Activated T-helper 17 cell treated with anti-CD3 and anti-CD28 coated beads, Interleukin-2, amount 50 U/mL, for 72 hours (primary cell): Measurements from ENCODE around the gene CD38. TPM values are rescaled to one million over a fixed set of nuclear protein-coding genes. Genes with fewer than 3 reads are reported as not detected.
"Not testable (repeated sequence)": the region's sequence is repeated elsewhere in the genome, so short reads cannot be mapped to it uniquely, and the experiment has no call there.

Experiments used
- ATAC-seq: fragments of 150-1000 bp; cut with Tn5 transposase; replicated peaks from 2 replicates; pipeline ENCODE4 v1.10.0; 2021; ENCODE audit warnings: mild to moderate bottlenecking, moderate library complexity
- H3K27ac Mint-ChIP-seq: one replicate; pipeline ENCODE4 v1.8.0; 2022; ENCODE audit warnings: mixed read lengths
- H3K27me3 Mint-ChIP-seq: one replicate; pipeline ENCODE4 v1.8.0; 2022; ENCODE audit warnings: mixed read lengths
- H3K36me3 Mint-ChIP-seq: one replicate; pipeline ENCODE4 v1.8.0; 2022; ENCODE audit warnings: low read depth, mild to moderate bottlenecking, mixed read lengths
- H3K4me1 Mint-ChIP-seq: one replicate; pipeline ENCODE4 v1.8.0; 2022; ENCODE audit warnings: mixed read lengths
- H3K4me3 Mint-ChIP-seq: one replicate; pipeline ENCODE4 v1.8.0; 2022; ENCODE audit warnings: mild to moderate bottlenecking, mixed read lengths
- H3K9me3 Mint-ChIP-seq: one replicate; pipeline ENCODE4 v1.8.0; 2022; ENCODE audit warnings: mixed read lengths
- total RNA-seq, 2 donors: library from RNA; stranded (reverse); gene quantifications; one replicate each; pipeline ENCODE4 v1.2.3, GENCODE V29; 2022

Gene CD38
- total RNA-seq, 2 donors from 2014 or later: 3.0 to 3.9 TPM

DNA sequence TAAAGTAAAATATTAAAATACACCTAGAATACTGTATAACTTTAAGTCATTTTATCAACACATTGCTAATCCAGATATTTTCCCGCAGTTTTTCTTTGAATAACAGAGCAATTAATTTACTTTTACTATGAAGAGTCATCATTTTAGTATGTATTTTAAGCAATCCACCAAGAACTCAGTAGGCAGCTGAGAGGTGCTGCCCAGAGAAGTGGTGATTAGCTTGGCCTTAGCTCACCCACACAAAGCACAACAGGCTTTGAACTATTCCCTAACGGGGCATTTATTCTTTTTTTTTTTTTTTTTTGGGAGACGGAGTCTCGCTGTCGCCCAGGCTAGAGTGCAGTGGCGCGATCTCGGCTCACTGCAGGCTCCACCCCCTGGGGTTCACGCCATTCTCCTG, 74.4 kb downstream of the CD38 start:
- Mint-ChIP-seq H3K27me3 (peaks cover 3% of the 10 kb centered on the region), H3K27ac (no peak overlapping the region), H3K4me3 (no peak overlapping the region), H3K9me3 (no peaks in the 10 kb centered on the region), H3K36me3 (no peaks in the 10 kb centered on the region), H3K4me1 (no peaks in the 10 kb centered on the region)
- no peak for ATAC-seq

DNA sequence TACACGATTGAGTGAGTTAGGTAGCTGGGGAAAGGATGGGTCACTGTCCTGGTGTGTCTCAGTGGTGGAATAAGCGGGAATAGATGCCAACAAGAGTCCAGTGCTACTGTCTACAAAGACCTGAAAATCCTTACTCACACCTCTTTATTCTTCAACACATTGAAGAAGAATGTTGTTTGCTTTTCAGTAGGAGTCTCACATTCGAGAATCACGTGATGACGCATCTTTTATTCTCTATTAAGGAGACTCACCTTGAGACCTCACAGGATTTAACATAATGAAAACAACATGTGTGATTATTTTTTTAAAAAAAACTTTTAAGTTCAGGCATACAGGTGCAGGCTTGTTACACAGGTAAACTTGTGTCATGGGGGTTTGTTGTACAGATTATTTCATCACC, 75.2 kb downstream of the CD38 start:
- H3K9me3 Mint-ChIP-seq: no peaks in the 10 kb centered on the region
- H3K27me3 Mint-ChIP-seq: peaks cover 3% of the 10 kb centered on the region
- no peak for ATAC-seq
- H3K4me3 Mint-ChIP-seq: no peak overlapping the region
- no peak overlapping the region for H3K27ac Mint-ChIP-seq
- H3K4me1 Mint-ChIP-seq: no peaks in the 10 kb centered on the region
- H3K36me3 Mint-ChIP-seq: no peaks in the 10 kb centered on the region

DNA sequence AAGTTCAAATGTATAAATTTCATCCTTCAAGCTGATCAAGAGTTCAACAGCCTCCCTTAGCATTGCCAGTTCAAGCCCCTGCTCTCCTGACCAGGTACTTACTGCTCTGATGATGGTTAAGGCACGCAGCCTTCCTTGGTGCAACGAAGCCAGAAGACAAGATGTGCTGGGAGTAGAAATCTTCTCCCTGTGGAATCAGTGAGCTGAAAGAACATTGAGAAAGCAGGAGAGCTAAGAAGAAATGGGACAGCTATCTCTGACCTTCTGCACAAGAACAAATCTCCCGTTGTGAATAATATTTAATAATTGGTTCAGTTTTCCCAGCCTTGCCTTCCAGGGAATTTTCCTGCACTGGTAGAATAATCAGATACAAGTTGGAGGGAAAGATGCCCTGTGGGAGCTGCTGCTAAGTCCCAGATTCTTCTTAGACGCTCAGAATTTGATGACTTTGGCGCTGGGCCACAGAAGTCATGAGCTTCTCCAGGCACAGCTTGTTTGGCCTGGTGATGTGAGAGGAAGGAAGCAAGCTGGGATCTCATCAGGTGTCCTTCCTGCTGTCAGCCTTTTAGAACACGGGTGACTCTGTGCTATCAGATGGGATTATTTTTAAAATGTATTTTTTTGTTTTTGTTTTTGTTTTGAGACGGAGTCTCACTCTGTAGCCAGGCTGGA, 77.8 kb downstream of the CD38 start:
- Mint-ChIP-seq H3K36me3 (no peaks in the 10 kb centered on the region), H3K27ac (no peak overlapping the region), H3K4me1 (no peaks in the 10 kb centered on the region), H3K27me3 (peaks cover 9% of the 10 kb centered on the region), H3K4me3 (no peak overlapping the region), H3K9me3 (no peaks in the 10 kb centered on the region)
- ATAC-seq: no peak

DNA sequence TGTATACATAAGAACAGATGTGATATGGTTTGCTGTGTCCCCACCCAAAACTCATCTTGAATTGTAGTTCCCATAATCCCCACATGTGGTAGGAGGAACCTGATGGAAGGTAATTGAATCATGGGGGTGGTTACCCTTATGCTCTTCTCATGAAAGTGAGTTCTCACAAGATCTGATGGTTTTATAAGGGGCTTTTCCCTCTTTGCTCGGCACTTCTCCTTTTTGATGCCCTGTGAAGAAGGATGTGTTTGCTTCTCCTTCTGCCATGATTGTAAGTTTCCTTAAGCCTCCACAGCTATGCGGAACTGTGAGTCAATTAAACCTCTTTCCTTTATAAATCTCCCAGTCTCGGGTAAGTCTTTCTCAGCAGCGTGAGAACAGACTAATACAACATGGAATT, 83.1 kb downstream of the CD38 start:
- H3K27ac Mint-ChIP-seq, H3K4me1 Mint-ChIP-seq, H3K9me3 Mint-ChIP-seq, ATAC-seq, H3K27me3 Mint-ChIP-seq, H3K36me3 Mint-ChIP-seq, H3K4me3 Mint-ChIP-seq: not testable (repeated sequence)

DNA sequence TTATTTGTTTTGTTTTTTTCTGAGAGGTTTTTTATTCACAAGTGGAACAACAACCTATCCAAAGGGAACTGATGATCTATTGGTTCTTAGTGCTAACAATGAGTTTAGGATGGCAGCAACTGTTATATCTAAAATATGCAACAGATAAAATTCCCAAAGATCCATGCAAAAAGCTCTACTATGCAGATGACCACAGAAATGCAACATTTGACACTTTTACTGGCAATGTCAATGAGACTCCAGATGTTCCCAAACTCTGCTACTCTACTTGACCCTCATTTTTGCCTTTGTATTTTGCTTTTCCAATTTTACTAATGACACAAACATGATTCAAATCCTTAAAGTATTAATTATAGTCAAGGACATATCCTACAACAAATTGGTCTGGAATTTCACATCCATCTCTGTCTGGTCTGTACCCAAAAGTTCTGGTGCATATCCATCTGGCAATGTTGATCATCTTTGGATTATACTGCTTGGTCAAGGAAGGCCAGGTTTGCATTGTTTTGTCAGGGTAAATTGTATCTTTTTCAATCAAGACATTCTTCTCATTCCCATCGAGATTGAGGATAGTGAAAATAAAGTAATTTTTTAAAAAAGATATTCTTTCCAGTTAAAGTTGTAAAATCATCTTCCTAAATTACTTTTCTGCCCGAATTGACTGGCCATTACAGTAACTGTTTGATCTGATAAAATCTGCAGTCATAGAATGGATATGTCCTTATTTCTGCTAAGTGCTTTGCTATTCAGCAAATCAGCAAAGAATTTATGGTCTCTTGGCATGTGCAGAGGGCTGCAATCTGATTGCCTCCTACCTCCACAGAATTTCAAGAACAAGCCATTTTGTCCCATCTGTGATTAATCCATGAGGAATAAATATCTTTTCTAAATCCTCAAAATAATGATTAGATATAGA, 86.8 kb downstream of the CD38 start:
- H3K27ac Mint-ChIP-seq: no peak overlapping the region
- no peak for ATAC-seq
- no peaks in the 10 kb centered on the region for H3K36me3 Mint-ChIP-seq
- H3K9me3 Mint-ChIP-seq: no peaks in the 10 kb centered on the region
- H3K4me1 Mint-ChIP-seq: no peaks in the 10 kb centered on the region
- no peaks in the 10 kb centered on the region for H3K27me3 Mint-ChIP-seq
- H3K4me3 Mint-ChIP-seq: no peak overlapping the region

DNA sequence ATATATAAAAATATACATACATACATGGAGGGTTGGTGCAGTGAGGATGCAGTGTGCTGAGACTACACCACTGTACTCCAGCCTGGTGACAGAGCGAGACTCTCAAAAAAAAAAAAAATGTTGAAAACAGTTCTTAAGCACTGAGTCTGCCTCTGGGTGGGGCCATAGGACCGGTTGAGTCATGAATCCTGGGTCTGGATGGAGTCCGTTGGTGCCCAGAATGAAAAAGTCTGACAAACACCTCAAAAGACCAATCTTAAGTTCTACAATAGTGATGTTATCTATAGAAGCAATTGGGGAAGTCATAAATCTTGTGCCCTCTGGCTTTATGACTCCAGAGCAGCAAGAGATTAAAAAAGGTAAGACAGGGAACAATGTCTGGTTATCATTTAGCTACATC, 90.0 kb downstream of the CD38 start:
- peak; percentile 31 for ATAC-seq
- peaks cover 16% of the 10 kb centered on the region for H3K27me3 Mint-ChIP-seq
- no peak overlapping the region for H3K4me3 Mint-ChIP-seq
- H3K36me3 Mint-ChIP-seq: no peaks in the 10 kb centered on the region
- H3K4me1 Mint-ChIP-seq: no peaks in the 10 kb centered on the region
- H3K27ac Mint-ChIP-seq: no peak overlapping the region
- peaks cover 3% of the 10 kb centered on the region for H3K9me3 Mint-ChIP-seq

DNA sequence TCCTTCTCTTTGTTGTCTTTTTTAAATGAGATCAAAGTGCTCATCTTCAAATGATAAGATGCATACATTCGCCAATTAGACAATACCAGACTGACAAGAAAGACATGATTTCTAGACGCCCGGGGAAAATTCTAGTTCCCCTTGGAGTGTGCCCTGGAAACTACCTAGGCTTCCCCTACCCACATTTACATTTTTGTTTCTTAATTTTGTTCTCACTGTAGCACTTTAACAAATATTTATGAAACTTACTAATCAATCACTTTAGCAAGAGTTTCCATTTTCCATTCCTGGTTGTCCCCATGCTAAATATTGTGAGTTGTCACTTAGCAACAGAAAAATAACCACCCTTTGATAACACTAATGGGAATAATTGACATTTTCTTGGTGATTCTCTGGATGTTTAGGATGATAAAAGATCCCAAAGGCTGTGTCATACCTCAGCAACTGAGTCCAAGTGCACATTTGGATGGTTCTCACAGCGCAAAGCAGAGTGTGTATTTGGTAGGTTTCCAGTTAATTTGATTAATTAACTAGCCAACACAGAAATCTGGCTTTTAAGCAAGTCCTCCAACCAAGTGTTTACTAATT, 90.8 kb downstream of the CD38 start:
- Mint-ChIP-seq H3K27ac (no peak overlapping the region), H3K9me3 (peaks cover 3% of the 10 kb centered on the region), H3K36me3 (no peaks in the 10 kb centered on the region), H3K4me3 (no peak overlapping the region), H3K4me1 (no peaks in the 10 kb centered on the region), H3K27me3 (peaks cover 16% of the 10 kb centered on the region)
- ATAC-seq: no peak

DNA sequence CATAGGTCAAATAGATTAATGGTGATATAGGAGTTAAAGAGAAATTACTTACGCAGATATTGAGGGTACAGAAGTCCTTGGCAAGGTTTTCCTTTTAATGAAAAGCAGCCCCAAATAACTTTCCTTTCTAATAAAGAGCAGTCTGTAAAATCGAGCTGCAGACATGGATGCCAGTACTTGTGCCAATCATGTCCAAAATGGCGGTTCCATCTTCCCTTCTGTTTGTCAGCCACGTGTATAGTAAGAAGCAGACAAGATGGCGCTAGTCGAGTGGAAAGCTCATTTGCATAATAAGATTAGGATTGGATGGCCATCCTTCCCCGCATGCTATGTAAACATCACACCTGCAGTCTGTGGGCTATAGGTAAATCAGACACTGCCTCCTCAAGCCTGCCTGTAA, 92.0 kb downstream of the CD38 start:
- ATAC-seq: no peak
- Mint-ChIP-seq H3K4me3 (no peak overlapping the region), H3K36me3 (no peaks in the 10 kb centered on the region), H3K9me3 (peaks cover 3% of the 10 kb centered on the region), H3K27ac (no peak overlapping the region), H3K4me1 (no peaks in the 10 kb centered on the region), H3K27me3 (peaks cover 20% of the 10 kb centered on the region)

DNA sequence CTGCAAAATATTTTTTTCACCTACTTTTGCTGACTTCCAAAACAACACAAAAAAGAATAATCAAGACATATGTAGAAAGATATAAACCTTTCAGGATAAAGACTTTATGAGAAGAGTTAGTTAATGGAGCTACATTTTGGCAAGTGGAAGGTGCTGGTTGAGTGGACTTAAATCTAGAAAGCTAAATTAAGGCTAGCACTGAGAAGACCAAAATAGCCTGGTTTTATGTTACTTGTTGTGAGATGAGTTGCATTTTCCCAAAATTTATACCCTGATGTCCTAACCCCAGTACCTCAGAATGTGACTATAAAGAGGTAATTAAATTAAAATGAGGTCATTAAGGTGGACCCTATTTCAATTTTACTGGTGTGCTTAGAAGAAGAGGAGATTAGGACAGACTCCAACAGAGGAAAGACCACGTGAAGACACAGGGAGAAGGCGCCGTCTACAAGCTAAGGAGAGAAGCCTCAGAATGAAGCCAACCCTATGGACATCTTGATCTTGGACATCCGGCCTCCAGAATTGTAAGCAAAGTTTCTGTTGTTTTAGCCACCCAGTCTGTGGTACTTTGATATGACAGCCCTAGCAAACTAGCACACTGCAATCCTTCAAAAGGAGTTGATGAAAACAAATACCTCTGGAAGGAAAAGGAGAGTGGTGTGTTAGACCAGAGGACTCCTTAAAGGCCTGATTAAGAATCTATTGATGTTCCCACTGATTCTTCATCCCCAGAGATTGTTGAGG, 93.0 kb downstream of the CD38 start:
- no peak overlapping the region for H3K4me3 Mint-ChIP-seq

DNA sequence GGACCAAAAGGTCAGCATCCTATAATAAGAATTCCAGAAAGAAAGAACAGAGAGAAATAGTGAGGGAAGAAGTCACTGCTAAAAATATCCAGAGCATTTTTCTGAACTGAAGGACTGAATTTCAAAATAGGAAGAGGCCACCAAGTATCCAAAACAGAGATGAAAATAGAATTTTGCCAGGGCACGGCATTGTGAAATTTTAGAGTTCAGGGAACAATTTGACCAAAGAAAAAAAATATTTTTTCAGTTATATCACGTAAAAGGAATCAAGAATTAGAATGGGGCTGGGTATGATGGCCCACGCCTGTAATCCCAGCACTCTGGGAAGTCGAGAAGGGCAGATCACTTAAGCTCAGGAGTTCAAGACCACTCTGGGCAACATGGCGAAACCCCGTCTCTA, 95.0 kb downstream of the CD38 start:
- H3K36me3 Mint-ChIP-seq: no peaks in the 10 kb centered on the region
- no peak overlapping the region for H3K4me3 Mint-ChIP-seq
- no peak for ATAC-seq
- peaks cover 20% of the 10 kb centered on the region for H3K27me3 Mint-ChIP-seq
- H3K9me3 Mint-ChIP-seq: peaks cover 6% of the 10 kb centered on the region
- no peaks in the 10 kb centered on the region for H3K4me1 Mint-ChIP-seq
- H3K27ac Mint-ChIP-seq: no peak overlapping the region

More for the DNA sequence above, 93.0 kb downstream of the CD38 start:
- Mint-ChIP-seq H3K9me3 (peaks cover 3% of the 10 kb centered on the region), H3K27me3 (peaks cover 20% of the 10 kb centered on the region), H3K36me3 (no peaks in the 10 kb centered on the region), H3K27ac (no peak overlapping the region), H3K4me1 (no peaks in the 10 kb centered on the region)
- no peak for ATAC-seq

DNA sequence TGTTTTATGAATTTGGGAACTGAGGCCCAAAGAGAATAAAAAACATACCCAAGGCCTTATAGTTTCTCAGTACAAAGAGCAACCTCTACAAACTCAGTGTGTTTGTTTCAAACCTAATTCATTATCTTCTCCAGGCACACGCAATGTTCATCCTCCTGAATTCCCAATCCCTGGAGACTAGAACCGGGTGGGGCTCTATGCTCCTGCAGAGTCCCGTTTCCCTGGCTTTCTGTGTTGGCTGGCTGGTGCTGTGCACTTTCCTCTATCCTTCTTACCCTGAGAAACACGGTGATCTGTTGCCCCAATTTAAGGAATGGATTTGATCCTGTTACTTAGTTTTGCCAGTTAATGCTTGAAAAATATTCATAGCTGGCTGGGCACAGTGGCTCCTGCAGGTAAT, 96.5 kb downstream of the CD38 start:
- peaks cover 20% of the 10 kb centered on the region for H3K27me3 Mint-ChIP-seq
- no peaks in the 10 kb centered on the region for H3K36me3 Mint-ChIP-seq
- peaks cover 9% of the 10 kb centered on the region for H3K9me3 Mint-ChIP-seq
- no peak overlapping the region for H3K4me3 Mint-ChIP-seq
- H3K4me1 Mint-ChIP-seq: no peaks in the 10 kb centered on the region
- ATAC-seq: no peak
- H3K27ac Mint-ChIP-seq: no peak overlapping the region

DNA sequence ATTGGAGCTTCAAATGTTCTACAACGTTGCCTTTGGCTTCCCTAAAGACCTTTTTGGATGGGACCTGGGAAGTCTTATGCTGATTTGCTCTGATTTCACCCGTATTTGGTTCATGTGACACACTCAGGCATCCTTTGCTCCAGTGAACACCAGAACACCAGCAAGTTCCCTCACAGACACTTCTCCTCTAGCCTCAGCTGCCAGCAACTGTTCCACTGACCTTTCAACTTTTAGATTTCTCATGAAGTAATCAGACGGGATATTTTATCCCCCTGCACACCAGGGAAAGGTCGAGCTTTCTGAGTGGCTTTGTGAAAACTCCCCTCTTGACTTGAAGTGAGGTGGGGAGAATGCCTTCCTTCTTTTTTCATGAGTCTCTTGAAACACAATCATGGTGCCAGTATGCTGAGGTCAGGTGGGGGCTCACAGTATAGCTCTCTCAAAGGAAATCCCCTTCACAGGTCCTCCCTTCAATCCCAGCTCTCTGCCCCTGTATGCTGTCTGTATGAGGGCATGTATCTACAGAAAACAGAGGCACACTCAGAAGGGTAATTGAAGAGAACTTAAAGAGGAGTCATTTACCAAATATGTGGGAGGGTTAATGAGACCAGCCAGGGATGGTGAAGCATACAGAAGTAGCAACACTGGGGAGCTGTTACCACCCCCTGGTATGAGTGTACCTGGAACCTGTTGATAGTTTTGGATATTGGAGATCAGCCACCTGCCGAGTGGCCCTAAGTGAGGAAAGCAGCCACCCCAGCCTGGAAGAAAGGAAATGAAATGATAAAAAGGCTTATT, 97.7 kb downstream of the CD38 start:
- peaks cover 16% of the 10 kb centered on the region for H3K27me3 Mint-ChIP-seq
- H3K36me3 Mint-ChIP-seq: no peaks in the 10 kb centered on the region
- ATAC-seq: no peak
- H3K4me1 Mint-ChIP-seq: no peaks in the 10 kb centered on the region
- H3K4me3 Mint-ChIP-seq: no peak overlapping the region
- no peak overlapping the region for H3K27ac Mint-ChIP-seq
- H3K9me3 Mint-ChIP-seq: peaks cover 9% of the 10 kb centered on the region

DNA sequence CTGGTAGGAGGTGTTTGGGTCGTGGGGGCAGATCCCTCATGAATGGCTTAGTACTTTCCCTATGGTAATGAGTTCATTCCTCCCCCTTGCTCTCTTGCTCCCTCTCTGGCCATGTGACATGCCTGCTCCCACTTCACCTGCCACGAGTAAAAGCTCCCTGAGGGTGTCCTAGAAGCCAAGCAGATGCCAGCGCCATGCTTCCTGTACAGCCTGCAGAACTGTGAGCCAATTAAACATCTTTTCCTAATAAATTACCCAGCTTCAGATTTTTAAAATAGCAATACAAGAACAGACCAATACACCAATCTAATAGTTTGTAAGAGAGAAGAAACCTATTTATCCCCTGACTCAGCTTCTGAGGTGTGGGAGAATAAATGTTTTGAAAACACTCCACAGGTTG, 99.9 kb downstream of the CD38 start:
- Mint-ChIP-seq H3K27me3 (peaks cover 9% of the 10 kb centered on the region), H3K27ac (no peak overlapping the region), H3K9me3 (peaks cover 5% of the 10 kb centered on the region), H3K36me3 (no peaks in the 10 kb centered on the region), H3K4me3 (no peak overlapping the region), H3K4me1 (no peaks in the 10 kb centered on the region)
- no peak for ATAC-seq

DNA sequence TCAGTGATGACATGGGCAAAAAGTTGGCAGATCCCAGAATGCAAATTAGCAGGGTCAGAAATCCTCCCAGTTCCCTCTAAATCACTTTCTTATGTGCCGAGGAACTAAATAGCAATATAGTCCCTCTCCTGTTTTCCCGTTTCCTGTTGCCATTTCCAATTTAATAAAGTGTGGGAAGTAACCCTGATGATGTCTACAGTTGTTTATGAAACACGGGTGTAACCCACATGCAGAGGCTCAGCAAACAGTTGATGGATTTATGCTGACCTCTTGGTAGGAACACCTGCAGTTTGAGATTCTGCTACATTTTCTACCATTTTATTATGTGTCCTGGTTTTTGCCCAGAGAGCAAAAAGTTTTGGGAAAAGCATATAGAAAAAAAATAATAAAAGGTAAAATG, 103.7 kb downstream of the CD38 start:
- H3K4me3 Mint-ChIP-seq: no peak overlapping the region
- ATAC-seq: no peak
- no peaks in the 10 kb centered on the region for H3K4me1 Mint-ChIP-seq
- H3K36me3 Mint-ChIP-seq: no peaks in the 10 kb centered on the region
- H3K27ac Mint-ChIP-seq: no peak overlapping the region
- H3K27me3 Mint-ChIP-seq: peaks cover 9% of the 10 kb centered on the region
- peaks cover 5% of the 10 kb centered on the region for H3K9me3 Mint-ChIP-seq
